ENCODE data around the gene CST9L. TPM values are rescaled to one million over a fixed set of nuclear protein-coding genes. Genes with fewer than 3 reads are reported as not detected.

CST9L gene
- total RNA-seq, 1 donor = not detected

- no peak overlapping the region for H3K27ac ChIP-seq (ENCODE audit: low read depth, low read length)
- H4K20me1 ChIP-seq (ENCODE audit: insufficient read depth, low read length) = no peaks in the 10 kb centered on the region
- H3K4me1 ChIP-seq (ENCODE audit: insufficient read depth, low read length) = no peaks in the 10 kb centered on the region
- H3K27me3 ChIP-seq (ENCODE audit: insufficient read depth, low read length) = peaks cover 5% of the 10 kb centered on the region
- no peaks in the 10 kb centered on the region for H3K36me3 ChIP-seq (ENCODE audit: insufficient read depth, low read length)
- H3K4me2 ChIP-seq (ENCODE audit: insufficient read depth, low read length) = no peak overlapping the region
- H3K9me3 ChIP-seq (ENCODE audit: low read depth, low read length) = no peaks in the 10 kb centered on the region
- H3K79me2 ChIP-seq (ENCODE audit: insufficient read depth, low read length) = no peaks in the 10 kb centered on the region
- no peak overlapping the region for H2AFZ ChIP-seq (ENCODE audit: low read length)
- no peak overlapping the region for H3K4me3 ChIP-seq (ENCODE audit: insufficient read depth, low read length)
- no peak for DNase-seq (ENCODE audit: insufficient read length, low spot score, missing footprints)
- no peak for TF ChIP-seq CTCF (IDR thresholded peaks at IDR 0.05; ENCODE audit: extremely low read depth, low read depth, low read length)
Measured at GRCh38 chr20:23609486-23610109, 41.3 kb upstream of the CST9L start.

- no peaks in the 10 kb centered on the region for H3K4me1 ChIP-seq (ENCODE audit: insufficient read depth, low read length)
- H3K9me3 ChIP-seq (ENCODE audit: low read depth, low read length) = no peaks in the 10 kb centered on the region
- H3K4me2 ChIP-seq (ENCODE audit: insufficient read depth, low read length) = no peak overlapping the region
- H3K79me2 ChIP-seq (ENCODE audit: insufficient read depth, low read length) = no peaks in the 10 kb centered on the region
- H4K20me1 ChIP-seq (ENCODE audit: insufficient read depth, low read length) = no peaks in the 10 kb centered on the region
- no peak overlapping the region for H2AFZ ChIP-seq (ENCODE audit: low read length)
- no peak for DNase-seq (ENCODE audit: insufficient read length, low spot score, missing footprints)
- peaks cover 9% of the 10 kb centered on the region for H3K27me3 ChIP-seq (ENCODE audit: insufficient read depth, low read length)
- no peak overlapping the region for H3K4me3 ChIP-seq (ENCODE audit: insufficient read depth, low read length)
- H3K36me3 ChIP-seq (ENCODE audit: insufficient read depth, low read length) = no peaks in the 10 kb centered on the region
- H3K27ac ChIP-seq (ENCODE audit: low read depth, low read length) = no peak overlapping the region
- no peak for TF ChIP-seq CTCF (IDR thresholded peaks at IDR 0.05; ENCODE audit: extremely low read depth, low read depth, low read length)
Measured at GRCh38 chr20:23608251-23608846, 40.1 kb upstream of the CST9L start.

- no peak for TF ChIP-seq CTCF (IDR thresholded peaks at IDR 0.05; ENCODE audit: extremely low read depth, low read depth, low read length)
- Histone ChIP-seq H3K79me2 (ENCODE audit: insufficient read depth, low read length) (no peaks in the 10 kb centered on the region), H4K20me1 (ENCODE audit: insufficient read depth, low read length) (no peaks in the 10 kb centered on the region), H2AFZ (ENCODE audit: low read length) (no peak overlapping the region), H3K36me3 (ENCODE audit: insufficient read depth, low read length) (no peaks in the 10 kb centered on the region), H3K9me3 (ENCODE audit: low read depth, low read length) (no peaks in the 10 kb centered on the region), H3K27ac (ENCODE audit: low read depth, low read length) (no peak overlapping the region), H3K27me3 (ENCODE audit: insufficient read depth, low read length) (peaks cover 11% of the 10 kb centered on the region), H3K4me2 (ENCODE audit: insufficient read depth, low read length) (no peak overlapping the region), H3K4me1 (ENCODE audit: insufficient read depth, low read length) (no peaks in the 10 kb centered on the region), H3K4me3 (ENCODE audit: insufficient read depth, low read length) (no peak overlapping the region)
- no peak for DNase-seq (ENCODE audit: insufficient read length, low spot score, missing footprints)
Measured at GRCh38 chr20:23607497-23608245, 39.4 kb upstream of the CST9L start.

- Histone ChIP-seq H3K4me3 (ENCODE audit: insufficient read depth, low read length) (no peak overlapping the region), H3K27me3 (ENCODE audit: insufficient read depth, low read length) (peaks cover 11% of the 10 kb centered on the region), H4K20me1 (ENCODE audit: insufficient read depth, low read length) (no peaks in the 10 kb centered on the region), H3K79me2 (ENCODE audit: insufficient read depth, low read length) (no peaks in the 10 kb centered on the region), H3K4me1 (ENCODE audit: insufficient read depth, low read length) (no peaks in the 10 kb centered on the region), H2AFZ (ENCODE audit: low read length) (peak overlapping the region; percentile 69), H3K27ac (ENCODE audit: low read depth, low read length) (no peak overlapping the region), H3K4me2 (ENCODE audit: insufficient read depth, low read length) (no peak overlapping the region), H3K9me3 (ENCODE audit: low read depth, low read length) (no peaks in the 10 kb centered on the region), H3K36me3 (ENCODE audit: insufficient read depth, low read length) (no peaks in the 10 kb centered on the region)
- peak; percentile 93 for TF ChIP-seq CTCF (IDR thresholded peaks at IDR 0.05; ENCODE audit: extremely low read depth, low read depth, low read length)
- peak; percentile 97 for DNase-seq (ENCODE audit: insufficient read length, low spot score, missing footprints)
Measured at GRCh38 chr20:23606652-23607049, 38.4 kb upstream of the CST9L start.
